GM21619 (cell line): ENCODE results near the gene GALNT3.

Source experiments
- ATAC-seq: cut with Tn5 transposase; IDR thresholded peaks from one replicate; pipeline ENCODE4 v1.9.1; 2021; ENCODE audit not compliant: unreplicated experiment

The GALNT3 gene

DNA sequence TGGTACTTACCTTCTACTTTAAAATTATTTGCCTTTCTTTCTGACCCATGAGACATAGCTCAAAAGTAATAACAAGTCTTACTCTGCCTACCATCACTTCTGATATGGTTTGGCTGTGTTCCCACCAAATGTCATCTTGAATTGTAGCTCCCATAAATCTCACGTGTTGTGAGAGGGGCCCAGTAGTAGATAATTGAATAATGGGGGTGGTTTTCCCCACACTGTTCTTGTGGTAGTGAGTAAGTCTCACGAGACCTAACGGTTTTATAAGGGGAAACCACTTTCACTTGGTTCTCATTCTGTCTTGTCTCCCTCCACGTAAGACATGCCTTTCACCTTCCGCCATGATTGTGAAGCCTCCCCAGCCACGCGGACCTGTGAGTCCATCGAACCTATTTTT is 47.5 kb downstream of the GALNT3 start:
- ATAC-seq = no peak

DNA sequence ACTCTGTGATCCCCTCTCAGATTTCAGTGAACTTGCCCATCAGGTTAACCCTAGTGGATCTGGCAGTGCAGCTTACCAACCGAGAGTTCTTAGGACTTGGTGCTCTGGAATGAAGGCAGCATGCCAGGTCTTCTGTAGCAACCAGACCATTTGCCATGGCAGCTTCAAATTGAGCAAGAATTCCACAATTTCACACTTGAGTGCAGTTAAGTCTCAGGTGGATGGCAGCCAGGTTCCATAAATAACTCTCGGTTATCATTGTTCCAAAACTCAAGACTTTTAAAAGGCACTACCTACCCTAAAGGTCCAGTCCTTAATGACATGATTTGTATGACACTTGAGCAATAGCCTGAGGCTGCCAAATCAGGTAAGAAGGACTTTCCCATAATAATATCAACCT is 48.1 kb downstream of the GALNT3 start:
- ATAC-seq = no peak

DNA sequence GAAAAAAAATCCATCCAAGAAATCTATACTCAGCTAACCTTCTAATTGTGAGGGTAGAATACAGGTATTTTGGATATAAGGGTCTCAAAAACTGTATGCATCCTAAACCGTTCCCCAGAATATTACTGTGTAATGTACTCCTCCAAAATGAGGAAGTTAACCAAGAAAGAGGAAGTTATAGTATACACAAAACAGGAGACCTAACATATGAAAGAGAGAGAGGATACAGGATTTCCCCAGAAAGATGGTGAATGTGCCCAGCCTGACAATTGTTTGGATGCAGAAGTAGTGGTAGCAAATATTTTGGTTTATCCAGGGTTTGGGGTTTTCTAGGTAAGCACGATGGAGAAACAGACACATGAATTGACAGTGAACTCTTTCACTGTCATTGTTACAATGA is 50.6 kb downstream of the GALNT3 start:
- ATAC-seq = peak; percentile 99

DNA sequence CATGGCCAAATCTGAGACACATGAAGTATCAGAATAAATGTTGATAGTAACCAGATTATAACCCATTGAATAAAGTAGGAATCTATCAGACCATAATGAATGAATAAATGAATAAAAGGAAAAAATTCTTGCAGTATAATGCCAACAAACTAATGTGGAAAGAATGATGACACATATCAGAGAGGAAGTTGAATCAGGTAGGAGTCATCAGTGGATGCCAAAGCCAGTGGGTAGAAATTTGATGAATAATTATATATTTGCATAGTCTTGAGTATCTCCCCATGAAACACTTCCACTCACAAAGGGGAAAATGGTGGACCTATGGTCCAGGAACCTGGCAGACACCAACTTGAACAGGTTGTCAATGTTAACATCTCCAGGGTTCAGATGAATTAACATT is 68.6 kb downstream of the GALNT3 start:
- no peak for ATAC-seq

DNA sequence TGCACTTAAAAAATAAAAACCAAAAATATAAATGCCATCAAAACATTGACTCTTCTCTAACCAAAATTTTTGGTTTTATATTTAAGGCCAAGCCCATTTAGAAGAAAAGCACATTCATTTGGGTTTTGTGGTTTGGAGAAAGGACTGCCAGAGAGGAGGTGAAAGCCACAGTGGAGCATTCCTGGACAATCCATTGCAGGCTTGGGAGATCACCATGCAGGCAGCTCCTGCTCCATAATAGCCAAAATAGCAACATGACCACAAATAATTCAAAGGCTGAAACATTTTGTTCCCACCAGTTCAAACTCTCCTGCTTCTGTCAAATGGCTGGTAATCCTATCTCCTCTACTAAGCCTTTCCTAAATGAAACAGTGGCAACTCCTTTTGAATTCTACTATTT is 73.5 kb downstream of the GALNT3 start:
- ATAC-seq = no peak

DNA sequence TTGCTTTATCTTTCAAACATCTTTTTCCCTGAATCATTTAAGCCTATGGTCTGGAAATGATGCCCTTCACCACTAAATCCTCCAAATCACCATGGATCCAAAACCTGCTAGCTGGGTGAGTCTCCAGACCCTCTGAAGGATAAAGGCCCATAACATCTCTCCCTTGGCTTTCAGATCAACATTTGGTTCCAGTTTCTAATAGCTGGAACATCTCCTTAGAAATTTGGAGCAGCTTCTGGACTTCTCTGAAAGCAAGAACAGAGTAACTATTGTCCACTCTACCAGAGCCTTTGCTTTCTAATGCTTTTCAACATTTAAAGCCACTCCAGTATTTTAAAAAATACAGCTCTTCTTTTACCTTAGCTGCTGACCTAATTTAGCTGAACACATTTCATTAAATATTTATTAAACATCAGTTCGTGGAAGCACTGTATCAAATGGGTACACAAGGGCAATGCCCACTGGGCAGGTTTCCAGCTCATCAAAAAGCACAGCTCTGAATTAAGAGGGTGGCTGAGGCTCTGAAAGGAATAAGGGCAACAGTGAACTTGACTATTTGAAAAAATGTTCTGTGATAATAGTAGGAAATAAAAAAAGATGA is 75.3 kb downstream of the GALNT3 start:
- ATAC-seq = no peak

DNA sequence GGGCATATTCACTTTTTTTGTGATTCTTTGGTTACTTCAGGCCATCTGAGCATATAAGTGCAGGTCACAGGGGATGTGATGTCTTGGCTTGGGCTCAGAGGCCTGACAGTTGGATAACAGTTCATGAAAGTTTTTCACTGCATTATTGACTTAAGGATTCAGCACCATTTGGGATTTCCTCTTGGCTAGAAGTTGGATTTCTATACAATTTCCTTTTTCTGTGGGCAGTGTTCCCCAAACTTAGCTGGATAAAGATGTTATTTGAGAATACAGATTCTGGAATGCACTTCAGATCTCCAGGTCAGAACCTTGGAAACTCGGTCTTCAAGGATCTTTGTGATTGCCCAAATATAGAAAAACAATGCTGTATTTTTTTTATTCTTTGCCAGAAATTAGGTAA is 78.0 kb downstream of the GALNT3 start:
- ATAC-seq = no peak

DNA sequence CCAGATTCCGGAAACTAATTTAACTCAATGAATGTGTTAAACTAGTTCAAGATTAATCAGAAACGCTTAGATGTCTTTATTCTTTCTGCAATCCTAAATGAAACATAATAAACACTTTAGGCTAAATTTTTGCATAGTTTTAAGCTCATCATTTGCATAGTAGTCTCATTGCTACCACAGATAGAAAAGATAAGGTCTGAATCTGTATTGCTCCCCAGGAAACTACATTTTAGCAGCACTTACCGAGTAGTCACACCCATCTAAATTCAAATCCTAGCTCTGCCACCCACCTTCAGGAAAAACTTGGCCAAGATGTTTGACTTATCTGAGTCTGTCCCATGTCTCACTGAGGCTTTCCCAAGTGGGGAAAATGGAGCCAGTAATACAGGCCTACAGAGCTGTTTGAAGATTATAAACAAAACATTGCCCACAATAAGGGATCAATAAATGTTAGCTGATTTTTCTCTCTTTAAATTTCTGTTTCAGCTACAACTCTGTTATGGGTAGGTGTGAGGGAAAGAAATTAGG is 87.0 kb downstream of the GALNT3 start:
- no peak for ATAC-seq

DNA sequence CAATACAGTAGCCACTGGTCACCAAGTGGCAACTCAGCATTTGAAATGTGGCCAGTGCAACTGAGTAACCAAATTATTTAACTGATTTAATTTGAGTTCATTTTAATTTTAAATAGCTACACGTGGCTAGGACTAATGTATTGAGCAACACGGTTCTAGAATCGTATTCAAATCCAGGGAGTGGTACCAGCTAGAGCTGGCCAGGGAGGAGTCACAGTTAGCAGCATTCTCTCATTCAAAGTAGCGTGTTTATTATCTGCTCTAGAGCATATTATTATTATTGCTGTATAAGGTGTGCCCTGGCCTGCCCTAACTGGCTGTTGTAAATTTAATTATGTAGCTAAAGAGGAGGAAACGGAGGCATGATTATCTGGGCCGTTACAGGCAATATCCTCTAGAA is 92.9 kb downstream of the GALNT3 start:
- ATAC-seq = no peak

DNA sequence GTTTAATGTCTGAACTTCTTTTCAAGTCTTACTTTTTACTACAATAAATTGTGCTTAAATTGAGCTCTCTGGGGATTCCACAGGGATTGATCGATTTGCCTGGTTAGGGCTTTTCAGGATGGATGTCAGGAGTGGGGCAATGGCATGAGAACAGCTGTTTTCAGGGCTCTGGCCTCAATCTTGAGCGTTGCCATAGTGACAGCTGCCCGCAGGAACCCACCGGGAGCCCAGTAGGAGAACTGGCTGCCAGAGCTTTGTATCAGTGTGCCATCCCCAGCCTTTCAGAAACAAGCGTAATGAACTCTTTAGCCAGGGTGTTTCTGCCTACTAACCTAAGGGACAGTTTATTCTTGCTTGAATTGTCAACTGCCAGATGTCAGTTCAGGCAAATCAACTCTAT is 93.5 kb downstream of the GALNT3 start:
- ATAC-seq = no peak

DNA sequence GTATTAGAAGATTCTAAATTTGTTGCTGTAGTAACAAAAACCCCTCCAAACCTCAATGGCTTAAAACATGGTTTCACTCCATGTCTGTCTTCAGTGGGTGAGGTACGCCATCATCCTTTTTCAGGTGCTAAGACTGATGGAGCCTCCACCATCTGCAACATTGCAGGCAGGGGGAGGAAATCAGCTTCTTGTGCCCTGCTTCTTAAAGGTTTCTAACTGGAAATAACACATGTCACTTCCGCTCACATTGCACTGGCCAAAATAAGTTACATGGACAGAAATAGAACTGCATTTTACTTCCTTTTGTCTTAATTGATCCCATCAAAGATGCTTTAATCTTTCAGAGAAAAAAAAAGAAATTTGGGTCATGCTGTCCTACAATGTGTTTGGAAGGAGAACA is 94.1 kb downstream of the GALNT3 start:
- no peak for ATAC-seq

DNA sequence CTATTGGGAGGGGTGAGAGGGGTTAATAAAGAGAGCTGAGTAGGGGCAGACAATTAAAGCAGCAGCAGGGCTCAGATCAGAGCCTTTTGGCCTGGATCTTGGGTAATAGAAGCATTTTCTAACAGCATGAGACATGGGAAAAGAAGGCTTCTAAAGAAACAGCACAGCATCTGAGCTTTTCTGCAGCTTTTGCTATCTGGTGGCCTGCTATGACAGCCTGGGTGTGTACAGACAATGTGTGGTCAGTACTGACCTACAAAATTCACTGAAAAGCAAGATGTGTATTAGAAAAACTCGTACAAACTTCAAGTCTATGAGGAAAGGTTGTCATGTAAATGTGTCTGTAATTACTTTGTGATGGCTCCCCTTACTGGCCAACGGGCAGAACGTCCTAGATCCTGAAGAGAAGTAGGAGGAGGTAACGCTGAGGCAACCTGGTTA is 95.6 kb downstream of the GALNT3 start:
- ATAC-seq = peak; percentile 84

DNA sequence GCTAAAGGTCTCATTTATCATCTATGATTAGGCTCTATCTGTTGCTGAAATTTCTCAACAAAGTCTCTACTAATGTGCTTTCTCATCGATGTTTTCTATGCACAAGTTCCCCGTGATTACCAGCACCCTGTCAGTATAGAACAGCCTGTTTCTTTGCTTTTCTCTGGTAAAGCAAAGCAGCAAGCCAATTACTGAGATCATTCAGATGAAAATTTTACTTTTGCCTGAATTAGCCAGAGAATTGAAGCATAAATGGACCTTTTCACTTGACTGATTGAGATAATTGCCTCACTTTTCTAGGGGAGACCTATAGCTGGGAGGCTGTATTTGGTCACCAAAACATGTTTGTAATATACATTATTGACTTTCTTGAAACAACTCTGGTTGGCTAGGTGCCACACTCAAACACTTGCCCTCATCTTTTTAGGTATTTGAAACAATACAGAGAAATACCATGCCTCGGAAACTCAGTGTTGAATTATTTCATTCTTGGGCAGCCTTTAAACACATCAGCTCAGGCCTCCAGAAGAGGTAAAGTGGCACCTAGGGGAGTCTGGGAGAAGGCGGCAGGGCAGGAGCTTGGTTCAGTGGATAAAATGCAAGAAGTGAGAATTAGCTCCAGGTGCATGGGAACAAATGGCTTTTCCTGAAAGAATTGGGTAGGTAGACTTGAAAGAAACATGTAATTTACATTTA is 96.2 kb downstream of the GALNT3 start:
- ATAC-seq = no peak
